ENCODE measurements around the gene SHANK3.
"Not testable (repeated sequence)": the region's sequence is repeated elsewhere in the genome, so short reads cannot be mapped to it uniquely, and the experiment has no call there.

The SHANK3 gene

GRCh38 chr22:50672471-50673230 lies at the start of gene SHANK3:
Gene SHANK3, plus strand, starts transcription at chr22:50672823.
- no peak for DNase-seq (ENCODE audit: low read depth)

GRCh38 chr22:50624347-50625130 lies 48.1 kb upstream of the SHANK3 start:
- DNase-seq (ENCODE audit: low read depth) = no peak

DNA sequence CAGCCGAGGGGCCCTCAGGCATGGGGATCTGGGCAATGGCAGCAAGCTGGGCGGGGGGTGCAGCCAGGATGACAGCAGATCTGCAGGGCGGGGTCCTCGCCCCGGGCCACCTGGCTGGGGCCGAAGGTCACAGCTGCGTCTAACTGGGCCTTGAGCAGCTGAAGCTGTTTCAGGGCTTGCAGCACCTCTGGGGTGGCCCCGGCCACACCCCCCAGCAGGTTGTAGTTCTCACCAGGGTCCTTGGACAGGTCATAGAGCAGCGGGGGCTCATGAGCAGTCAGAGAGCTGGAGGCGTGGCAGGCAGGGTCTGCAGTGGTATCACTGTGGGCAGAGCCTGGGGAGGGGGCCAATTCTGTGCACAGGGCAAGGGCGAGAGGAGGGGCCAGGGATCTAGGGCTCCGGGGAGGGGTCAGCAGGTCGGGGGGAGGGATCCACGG lies 47.5 kb upstream of the SHANK3 start:
- no peak for DNase-seq (ENCODE audit: low read depth)

GRCh38 chr22:50625568-50626313 lies 46.9 kb upstream of the SHANK3 start:
- no peak for DNase-seq (ENCODE audit: low read depth)

DNA sequence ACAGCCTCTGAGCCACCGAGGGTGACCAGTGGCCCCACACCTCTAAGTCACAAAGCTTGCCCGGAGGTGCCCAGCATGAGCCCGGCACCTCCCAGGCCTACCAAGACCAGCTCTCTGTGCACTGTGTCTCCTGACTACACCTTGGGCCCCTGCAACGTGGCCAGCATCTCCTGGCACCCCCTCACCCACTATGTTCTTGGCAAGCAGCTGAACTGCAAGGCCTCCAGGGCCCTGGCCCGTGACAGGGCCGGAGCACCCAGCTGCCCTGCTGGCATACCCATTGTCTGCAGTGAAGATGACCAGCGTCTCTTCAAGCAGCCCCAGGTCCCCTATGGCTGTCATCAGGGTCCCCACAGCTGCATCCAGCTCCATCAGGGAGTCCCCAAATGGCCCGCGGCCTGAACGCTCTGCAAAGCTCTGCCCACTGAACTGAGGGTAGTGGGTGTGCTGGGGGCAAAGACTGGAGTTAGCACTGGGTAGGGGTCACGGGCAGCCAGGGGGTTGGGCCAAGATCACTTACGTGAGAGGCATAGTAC lies 46.2 kb upstream of the SHANK3 start:
- DNase-seq (ENCODE audit: low read depth) = no peak

- no peak for DNase-seq (ENCODE audit: low read depth)
These were observed 45.6 kb upstream of the SHANK3 start for GRCh38 chr22:50626850-50627641.

- peak; percentile 27 for DNase-seq (ENCODE audit: low read depth)
These were observed 44.7 kb upstream of the SHANK3 start, which contains the start of gene ARSA for GRCh38 chr22:50627642-50628542. Gene ARSA, minus strand, starts transcription at chr22:50628152. Its CDS starts 373 bp downstream, at chr22:50627779.

- DNase-seq (ENCODE audit: low read depth) = no peak
These were observed 44.0 kb upstream of the SHANK3 start for GRCh38 chr22:50628543-50629134.

- DNase-seq (ENCODE audit: low read depth) = no peak
These were observed 42.2 kb upstream of the SHANK3 start for GRCh38 chr22:50630376-50630775.

GRCh38 chr22:50633086-50633485 lies 39.5 kb upstream of the SHANK3 start:
- no peak for DNase-seq (ENCODE audit: low read depth)

DNA sequence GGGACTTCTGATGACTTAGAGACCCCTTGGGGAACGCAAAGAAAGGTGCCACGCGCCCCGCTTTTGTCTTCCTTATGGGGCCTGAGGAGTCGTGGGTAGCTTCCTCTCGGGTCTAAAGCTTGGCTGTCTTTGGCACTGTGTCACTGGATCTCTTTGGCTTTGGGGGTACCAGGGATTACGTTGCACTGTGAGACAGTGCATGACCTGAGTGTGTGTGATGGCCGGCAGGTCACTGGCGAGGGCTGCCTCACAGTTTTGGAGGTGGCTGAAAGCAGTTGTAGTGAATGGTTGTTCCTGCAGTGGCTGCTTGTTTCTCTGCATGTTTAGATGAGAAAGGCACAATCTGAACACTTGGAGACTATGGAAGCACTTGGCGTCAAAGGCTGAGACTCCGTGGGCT lies 38.9 kb upstream of the SHANK3 start:
- DNase-seq (ENCODE audit: low read depth) = no peak

GRCh38 chr22:50635591-50635990 lies 37.0 kb upstream of the SHANK3 start:
- no peak for DNase-seq (ENCODE audit: low read depth)

DNA sequence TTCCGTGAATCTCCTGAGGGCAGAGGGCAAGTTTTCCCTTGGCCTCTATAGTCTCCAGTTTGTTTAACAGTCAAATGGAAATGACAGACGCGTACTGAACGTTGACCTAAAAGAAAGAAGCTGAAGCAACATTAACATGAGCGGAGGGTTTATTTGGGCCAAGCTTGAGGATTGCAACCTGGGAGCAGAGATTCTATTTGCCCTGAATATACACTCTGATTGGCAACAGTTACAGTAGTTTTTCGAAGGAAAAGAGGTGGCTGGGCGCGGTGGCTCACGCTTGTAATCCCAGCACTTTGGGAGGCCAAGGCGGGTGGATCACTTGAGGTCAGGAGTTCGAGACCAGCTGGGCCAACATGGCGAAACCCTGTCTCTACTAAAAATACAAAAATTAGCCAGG lies 32.3 kb upstream of the SHANK3 start:
- not testable (repeated sequence) for DNase-seq (ENCODE audit: low read depth)

GRCh38 chr22:50640857-50641647 lies 31.6 kb upstream of the SHANK3 start:
- DNase-seq (ENCODE audit: low read depth) = no peak

DNA sequence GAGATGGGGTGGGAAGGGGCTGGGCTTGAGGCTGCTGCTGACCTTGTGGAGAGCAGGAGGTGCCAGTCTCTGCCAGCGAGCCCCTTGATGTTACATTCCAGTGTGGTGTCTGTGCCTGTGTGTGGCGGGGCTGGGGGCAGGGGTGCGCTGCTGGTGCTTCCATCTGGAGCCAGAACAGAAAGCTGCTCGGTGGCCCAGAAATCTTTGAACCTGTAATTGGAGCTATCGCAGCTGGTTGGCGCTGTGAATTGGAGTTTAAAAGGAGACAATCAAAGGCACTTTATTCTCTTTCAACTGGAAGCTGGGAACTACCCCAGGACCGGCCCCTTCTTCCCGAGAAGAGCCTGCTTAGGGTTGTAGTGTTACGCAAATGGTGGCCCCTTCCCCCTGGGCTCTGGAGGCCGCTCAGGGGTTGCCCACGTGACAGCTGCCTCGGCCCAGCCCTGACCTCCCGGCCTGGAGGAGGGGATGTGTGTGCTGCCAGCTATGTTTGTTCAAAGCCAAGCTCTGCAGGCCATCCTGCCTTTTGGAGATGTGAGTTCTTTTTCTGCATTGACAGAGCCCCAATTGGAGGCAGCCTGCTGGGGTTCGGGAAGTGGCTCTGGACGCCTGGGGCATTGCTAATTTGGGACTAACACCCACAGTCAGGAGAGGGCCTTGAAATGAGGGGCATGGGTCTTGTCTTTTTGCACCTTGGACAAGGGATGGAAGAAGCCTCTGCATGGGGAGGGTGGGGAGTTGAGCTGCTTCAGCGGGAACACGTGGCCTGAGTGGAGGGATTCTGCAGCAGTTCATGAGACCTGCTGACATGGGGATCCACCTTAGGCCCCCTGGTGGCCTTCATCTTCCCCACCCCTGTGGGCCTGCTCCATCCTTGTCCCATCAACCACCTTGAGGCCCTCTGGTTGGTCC lies 30.7 kb upstream of the SHANK3 start:
- no peak for DNase-seq (ENCODE audit: low read depth)

- not testable (repeated sequence) for DNase-seq (ENCODE audit: low read depth)
These were observed 29.4 kb upstream of the SHANK3 start for GRCh38 chr22:50643021-50643820.

GRCh38 chr22:50643821-50644101 lies 28.9 kb upstream of the SHANK3 start:
- DNase-seq (ENCODE audit: low read depth) = not testable (repeated sequence)

Data from GM04503 (cell line).